NCI-H1105 treated with DMSO at 0.1 percent for 48 hours (cell line): ENCODE measurements around the gene BRD4.
"Not testable (repeated sequence)": the region's sequence is repeated elsewhere in the genome, so short reads cannot be mapped to it uniquely, and the experiment has no call there.

Experiments used
- DNase-seq: peaks from one replicate; lab custom pipeline; 2025; lab: John Stamatoyannopoulos, UW

The BRD4 gene

DNA sequence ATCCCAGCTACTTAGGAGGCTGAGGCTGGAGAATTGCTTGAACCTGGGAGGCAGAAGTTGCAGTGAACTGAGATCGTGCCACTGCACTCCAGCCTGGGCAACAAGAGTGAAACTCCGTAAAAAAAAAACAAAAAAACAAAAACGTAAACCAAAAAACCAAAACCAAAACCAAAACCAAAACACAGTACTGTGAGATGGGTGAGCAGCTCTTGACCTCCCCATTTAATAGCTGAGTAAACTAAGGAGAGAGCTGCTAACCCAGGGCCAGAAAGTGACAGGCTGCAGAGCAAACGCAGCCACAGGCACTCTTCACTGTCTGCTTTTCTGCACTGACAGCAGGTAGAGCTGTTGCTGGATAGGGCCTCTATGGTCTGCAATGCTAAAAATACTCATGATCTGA is 27.7 kb upstream of the BRD4 start:
- not testable (repeated sequence) for DNase-seq

DNA sequence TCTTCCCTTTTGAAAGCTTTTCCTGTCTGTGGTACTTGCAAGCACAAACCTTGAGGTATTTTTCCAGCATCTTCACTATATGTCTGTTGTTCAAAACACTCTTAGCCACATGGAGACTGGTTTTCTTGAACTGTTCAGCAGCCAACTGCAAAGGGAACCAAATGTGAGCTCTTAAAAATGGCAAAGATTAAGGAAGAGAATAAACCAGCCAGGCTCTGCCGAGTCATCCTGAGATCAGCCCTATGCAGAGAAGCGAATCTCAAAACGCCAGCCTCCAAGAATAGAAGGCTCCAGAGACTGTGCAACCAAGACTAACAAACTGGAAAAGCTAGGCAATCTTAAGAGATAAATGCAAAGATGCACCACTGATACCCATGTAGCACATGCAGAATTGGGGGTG is 26.6 kb upstream of the BRD4 start:
- no peak for DNase-seq

DNA sequence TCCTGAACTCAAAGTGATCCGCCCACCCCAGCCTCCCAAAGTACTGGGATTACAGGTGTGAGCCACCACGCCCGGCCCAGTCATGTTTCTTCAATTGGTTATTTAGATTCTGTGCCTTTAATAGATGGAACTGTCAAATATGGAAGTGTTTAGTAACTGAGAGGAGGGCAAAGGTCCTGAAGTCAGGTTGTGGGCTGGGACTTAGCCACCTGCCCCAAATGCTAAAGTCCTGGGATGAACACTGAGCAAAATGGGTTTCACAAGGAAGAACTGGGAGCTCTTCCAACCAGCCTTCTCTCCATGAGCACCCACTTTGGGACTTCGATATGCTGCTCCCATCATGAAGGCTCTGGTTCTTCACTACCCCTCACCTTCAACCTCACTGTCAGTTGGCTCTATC is 25.6 kb upstream of the BRD4 start:
- no peak for DNase-seq

DNA sequence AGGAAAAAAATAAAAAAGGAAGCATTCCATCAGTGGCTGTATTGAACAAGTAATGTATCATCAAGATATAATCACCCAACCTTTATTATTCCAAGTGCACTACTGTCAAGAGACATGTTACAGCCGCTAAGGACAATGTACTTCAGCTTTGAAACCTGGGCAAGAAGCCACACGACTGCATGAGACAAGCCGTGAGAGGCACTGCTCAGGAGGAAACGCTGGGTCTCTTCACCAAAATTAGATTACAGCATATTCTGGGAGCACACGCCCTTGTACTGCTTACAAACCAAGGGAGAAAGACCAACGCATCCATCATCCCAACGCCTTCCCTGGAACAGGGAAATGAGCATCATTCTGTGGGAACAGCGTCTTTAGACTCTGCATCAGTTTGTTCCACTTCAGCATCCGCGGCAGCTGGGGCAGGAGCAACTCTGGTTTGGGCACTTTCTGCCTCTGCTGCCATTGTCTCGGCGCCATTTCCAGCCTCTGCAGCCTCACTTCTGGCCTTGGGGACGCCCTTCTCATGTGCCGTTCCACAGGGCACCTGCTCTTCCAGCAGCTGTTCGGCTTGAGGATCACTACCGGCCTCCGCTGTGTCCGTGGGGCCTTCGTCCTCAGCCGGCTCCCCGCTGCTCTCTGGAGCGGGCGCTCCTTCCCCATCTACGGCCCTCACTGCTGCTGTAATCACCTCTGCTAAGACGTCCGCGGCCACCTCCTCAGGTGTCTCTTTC is 22.4 kb upstream of the BRD4 start:
- DNase-seq, result no peak

DNA sequence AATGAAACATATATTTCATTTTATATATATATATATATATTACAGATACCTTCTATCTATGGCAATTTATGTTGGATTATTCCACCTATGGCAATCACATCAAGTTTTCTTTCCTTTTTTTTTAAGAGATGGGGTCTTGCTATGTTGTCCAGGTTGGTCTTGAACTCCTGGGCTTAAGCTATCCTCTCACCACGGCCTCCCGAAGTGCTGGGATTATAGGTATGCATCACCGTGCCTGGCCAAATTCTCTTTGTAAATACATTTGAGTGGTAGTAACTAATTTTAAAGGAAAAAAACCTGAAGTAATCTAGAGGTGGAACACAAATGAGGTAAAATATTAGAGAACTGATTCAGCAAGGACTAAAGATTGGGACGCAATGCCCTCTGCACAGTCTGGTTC is 21.6 kb upstream of the BRD4 start:
- DNase-seq, result no peak

DNA sequence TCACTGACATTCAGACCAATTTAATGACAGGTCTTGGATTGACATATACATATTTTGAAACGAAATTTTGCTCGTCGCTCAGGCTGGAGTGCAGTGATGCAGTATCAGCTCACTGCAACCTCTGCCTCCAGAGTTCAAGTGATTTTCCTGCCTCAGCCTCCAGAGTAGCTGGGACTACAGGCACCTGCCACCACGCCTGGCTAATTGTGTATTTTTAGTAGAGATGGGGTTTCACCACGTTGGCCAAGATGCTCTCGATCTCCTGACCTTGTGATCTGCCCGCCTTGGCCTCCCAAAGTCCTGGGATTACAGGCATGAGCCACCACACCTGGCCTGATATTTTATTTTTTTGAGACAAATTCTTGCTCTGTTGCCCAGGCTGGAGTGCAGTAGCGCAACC is 20.2 kb upstream of the BRD4 start:
- not testable (repeated sequence) for DNase-seq

DNA sequence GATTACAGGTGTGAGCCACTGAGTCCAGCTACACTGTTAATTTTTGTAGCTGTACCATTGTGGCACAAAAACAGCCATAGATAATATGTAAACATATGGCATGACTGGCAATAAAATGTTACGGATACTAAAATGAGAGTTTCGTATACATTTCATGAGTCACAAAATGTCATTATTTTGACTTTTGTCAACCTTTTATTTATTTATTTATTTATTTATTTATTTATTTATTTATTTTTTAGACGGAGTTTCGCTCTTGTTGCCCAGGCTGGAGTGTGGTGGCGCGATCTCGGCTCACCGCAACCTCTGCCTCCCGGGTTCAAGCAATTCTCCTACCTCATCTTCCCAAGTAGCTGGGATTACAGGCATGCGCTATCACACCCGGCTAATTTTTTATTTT is 9.0 kb upstream of the BRD4 start:
- DNase-seq, result not testable (repeated sequence)

DNA sequence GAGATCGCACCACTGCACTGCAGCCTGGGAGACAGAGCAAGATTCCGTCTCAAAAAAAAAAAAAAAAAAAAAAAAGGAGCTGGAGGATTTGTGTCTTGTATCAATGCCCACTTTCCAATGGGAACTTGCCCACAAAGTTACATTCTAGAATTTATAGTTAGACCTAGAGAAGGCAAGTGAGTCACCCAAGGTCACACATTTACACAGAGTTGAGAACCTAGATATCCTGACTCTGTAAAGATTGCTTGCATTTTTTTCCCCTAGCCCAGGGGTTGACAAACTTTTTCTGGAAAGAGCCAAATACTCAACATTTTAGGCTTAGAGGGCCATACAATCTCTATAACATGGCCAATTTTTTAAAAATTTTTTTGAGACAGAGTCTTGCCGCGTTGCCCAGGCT is 7.7 kb upstream of the BRD4 start:
- DNase-seq, result no peak

DNA sequence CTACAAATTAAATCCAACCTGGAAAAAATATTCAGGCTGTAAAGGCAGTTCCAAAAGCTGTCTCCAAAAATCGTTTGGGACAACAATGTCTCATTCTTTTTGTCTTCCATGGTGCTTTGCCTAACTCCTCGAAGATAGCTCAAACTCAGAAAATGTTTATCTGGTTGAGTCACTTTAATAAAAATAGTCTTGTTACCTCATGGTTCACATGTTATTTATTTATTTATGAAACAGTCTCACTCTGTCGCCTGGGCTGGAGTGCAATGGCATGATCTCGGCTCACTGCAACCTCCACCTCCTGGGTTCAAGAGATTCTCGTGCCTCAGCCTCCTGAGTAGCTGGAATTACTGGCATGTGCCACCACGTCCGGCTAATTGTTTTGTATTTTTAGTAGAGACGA is 4.9 kb upstream of the BRD4 start:
- no peak for DNase-seq

DNA sequence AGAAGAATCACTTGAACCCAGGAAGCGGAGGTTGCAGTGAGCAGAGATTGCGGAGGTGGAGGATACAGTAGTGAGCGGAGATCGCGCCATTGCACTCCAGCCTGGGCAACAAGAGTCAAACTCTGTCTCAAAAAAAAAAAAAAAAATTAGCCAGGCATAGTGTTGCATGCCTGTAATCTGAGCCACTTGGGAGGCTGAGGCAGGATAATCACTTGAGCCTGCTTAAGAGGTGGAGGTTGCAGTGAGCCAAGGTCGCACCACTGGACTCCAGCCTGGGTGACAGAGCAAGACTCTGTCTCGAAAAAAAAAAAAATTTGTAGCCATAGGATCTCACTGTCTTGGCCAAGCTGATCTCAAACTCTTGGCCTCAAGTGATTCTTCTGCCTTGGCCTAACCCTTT is 3.7 kb upstream of the BRD4 start:
- DNase-seq, result not testable (repeated sequence)

DNA sequence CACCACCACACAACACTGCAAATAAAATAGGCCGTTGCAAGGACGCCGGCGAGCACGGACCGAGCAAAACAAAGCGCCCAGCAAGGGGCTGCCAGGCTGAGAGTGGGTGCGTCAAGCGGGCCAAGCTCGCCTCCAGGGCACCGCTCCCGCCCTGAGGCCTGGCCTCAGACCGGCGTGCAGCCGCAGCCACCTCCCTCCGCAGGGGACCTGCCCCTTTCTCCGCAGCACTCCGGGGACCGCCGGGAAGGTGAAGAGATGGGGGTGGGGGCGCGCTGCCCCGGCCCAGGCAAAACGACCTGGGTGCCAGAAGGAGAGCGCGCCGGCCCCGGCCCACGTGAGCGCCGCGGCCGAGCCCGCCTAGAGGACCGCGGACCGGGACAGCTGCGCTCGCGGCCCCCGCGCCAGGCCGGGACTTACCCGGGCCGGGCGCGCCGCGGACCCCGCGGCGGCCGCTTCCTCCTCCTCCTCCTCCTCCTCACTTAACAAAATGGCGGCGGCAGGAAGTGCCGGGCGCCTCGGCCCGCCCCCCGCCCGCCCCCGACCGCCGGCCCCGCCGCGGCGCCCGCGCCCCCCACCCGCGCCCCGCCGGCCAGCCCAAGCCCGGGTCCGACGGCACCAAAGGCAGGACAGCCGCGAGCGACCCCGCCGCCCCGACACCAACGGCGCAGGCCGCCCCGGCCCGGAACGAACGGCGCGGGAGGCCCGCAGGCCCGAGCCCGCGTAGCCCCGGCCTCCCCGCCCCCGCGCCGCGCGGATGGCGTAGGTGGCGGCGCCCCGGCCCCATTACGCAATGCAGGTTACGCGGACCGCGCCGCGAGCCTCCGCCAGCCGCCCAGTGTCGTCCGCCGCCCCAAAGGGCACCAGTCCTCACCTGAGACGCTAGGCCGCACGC is 674 bp downstream of the BRD4 start:
- DNase-seq, result peak; percentile 25

DNA sequence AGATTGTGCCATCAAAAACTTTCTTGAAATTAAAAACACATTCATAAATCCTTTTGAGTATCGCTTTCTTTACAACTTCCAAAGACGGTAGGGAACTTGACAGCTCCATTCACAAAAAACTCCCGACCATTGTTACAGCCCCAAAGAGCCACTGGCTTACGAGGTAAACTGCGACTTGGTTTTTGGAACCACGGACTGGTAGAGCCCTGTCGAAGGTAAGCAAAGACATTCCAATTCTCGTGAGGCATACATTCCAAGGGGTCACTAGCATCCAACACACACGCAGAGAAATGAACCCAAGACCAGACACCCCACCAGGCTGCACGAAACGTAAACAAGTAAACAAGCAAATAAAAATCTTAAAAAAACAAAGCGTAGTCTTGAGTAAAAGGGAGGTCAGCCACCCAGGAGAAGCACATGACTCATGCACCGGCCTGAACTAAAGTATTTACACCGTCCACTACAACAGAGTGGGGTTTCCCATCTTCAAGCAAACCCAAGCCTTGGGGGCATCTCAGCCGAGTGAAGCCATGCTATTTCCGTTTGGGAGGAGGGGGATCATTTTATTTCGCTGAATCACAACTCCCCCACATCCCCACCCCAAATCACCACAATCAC is 1.4 kb downstream of the BRD4 start:
- no peak for DNase-seq

DNA sequence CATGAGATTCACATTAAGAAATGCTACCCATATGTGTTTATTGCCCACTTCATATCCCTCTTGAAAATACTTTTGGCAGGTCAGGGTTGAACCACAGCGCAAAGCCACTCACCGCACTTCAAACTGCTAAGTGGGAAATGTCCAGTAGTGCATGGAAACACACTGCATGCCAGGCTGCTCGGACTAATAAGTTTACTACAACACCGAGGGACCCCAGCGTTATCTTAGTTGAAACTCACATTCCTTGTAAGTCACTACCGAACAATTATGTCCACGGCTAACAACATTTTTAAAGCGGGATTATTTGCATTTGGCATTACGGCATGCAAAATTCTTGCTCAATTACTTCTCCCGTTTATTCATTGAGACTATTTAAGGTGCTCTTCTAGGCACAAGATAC is 4.0 kb downstream of the BRD4 start:
- DNase-seq, result no peak

DNA sequence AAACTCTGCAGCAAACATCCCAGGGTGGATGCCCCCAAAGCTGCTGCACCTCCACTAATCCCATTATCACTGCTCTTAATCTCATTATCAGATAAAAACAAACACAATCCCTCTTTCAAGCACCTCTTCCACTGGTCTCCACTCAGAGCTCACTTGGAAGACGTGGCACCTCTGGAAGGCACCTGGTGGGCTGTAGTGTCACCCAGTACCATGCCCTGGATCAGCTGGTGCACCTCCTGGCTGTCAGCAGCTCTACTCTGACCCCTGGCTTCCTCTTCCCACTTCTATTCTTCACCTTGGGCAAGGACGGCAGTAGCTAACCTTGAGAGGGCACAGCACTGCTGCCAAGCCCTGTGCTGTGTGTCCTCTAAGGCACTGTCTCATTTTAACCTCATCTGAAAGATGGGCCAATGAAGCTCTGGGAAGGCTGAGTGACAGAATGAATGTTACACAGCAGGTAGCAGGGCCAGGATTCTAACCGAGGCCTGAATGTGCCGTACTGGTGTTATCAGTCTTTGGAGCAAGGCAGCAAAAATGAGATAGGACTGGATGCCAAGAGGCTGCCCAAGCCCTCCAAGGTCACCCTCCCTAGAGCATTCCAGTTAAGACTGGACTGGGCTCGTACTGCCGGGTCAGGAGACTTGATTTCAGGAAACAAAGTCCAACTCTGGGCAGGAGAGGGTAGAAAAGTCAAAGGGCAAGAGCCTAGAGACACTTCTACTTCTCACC is 7.4 kb downstream of the BRD4 start:
- no peak for DNase-seq

DNA sequence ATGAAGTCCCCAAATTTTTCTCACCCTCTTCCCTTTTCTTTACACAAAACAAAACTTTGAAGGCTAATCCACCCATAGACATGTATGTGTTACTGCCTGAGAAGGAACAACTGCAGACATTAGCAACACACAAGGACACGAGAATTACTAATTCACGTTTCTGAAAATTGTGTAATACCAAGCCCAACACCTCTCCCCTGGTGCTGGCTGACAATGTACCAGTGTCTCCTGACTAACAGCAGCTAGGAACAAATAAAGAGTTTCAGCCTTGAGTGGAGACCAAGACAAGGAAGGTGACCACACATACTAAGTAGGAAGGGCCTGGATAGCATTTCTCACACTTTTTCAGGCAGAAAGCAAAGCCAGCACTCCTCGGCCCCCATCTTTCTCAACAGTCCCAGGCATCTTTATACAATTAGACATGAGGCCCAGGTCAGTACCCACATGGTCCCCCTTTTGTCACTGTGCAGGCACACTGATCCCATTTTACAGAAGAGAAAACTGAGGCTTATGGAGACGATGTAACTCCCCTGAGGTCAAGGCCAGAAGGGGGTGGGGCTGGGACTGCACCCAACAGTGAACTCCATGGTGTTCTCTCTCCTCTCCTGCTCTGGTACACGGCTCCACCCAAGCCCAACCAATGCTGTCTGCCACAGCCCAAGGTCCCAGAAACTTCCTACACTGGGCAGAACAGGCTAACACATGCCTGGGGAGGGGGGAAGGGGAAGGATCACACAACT is 8.7 kb downstream of the BRD4 start:
- no peak for DNase-seq

DNA sequence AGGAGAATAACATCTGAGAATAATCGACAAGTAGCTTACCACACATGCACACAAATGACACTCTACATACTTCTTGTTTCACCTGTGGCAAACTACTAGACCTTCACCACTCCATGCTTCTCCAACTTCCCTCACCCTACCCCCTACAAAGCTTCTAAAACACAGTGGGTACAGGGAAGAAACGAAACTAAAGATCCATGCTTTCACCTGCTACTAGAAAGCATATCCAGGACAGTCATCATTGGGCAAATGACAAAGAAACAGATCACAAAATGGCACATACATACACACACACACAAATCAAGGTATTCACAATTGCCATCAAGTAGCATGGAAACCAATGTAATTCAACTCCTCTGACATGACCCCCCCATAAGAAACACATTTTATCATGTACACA is 10.6 kb downstream of the BRD4 start:
- no peak for DNase-seq

DNA sequence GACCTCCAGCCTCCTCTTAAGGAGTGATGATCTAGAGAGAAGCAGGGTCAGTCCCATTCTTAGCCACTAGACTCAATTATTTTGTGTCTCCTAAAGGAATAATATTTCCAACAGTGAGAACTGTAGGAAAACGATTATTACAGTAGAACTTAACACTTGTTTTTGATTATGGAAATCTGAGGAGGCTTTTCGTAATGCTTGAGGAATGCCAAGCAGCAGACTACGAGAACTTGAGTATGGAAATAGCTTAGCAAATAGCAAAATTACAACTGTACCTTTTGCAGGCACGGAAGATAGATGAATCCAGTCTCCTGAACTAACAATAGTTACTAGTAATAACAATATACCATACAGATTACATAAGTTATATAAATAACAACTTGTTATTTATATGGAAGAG is 12.2 kb downstream of the BRD4 start:
- DNase-seq, result no peak

DNA sequence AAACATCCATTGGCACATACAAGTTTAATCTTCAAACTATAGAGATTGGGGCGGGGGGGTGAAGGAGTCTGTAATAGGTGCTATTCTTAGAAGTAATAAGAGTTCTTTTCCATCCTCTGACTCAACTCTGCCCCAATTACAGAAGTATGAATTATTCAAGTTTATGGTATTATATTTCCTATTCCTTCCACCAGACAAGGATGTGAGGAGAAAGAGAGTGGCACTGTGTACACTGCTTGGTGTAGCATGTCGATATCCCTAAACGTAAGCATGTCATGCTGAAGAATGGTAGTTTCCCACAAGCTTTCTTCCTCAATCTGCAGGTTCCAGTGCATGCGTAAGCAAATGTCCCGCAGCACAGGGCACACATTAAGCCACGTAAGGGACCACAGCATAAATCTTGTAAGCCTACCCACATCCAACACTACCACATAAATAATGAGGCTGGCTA is 14.1 kb downstream of the BRD4 start:
- DNase-seq, result no peak

DNA sequence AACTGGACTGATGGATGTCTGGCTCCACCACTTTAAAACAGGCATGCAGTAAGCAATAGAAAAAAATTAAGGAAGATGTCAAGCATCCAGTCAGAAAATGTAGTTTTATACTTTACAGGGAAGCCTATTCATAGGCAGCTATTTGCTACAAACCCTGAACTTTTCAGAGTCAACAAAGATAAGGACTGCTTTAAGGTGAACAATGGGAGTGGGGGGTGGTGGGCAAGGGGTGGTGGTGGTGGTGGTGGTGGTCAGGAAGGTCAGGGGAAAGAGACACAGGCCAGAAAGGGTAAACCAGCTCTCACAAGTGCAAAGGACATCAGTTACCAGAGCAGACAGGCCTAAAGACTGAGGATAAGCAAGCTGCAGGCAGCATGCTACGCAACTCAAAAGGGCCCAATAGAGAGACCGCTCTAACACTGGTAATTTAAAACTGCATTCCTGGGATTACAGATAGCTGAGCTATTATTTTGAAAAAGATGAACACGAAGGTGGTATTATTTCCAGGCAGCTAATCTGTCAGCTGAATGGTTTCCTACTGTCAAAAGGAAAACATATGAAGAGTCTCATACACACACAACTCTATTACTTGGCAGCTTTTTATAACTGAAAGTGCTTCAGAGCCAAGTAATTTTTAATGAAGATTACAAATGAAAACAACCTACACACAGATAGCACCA is 14.8 kb downstream of the BRD4 start:
- no peak for DNase-seq

DNA sequence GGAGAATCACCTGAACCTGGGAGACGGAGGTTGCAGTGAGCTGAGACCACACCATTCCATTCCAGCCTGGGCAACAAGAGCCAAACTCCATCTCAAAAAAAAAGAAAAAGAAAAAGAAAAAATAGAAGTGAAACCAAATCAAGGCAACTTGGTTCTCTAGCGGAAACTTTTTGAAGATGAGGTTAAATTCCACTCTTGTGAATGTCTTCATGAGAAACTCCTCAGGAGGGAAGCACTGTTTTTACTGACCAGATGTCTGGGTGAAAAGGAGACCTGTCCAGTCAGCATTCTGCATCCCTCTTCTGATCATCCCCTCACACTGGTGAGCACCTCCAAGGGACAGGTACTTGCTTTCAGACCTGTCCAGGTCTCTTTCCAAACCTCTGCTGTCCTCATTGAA is 15.8 kb downstream of the BRD4 start:
- DNase-seq, result no peak

DNA sequence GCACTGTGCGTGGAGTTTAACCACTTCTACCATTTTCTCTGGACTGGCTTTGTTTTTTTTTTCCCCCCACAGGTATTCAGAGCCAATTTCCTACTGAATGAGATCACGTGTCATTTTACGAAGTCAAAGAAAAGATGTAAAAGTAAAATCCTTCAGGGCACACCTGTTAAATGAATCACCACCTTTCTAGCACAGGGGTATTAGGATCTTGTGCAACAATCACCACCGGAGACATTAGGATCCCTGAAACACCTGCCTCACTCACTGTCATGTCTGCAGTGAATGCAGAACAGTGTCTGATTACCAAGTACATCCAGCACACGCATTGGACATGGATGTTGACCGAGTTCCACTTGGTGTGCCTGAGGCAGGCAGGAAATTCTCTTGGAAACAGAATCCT is 17.2 kb downstream of the BRD4 start:
- DNase-seq, result no peak
